ENCODE results near the gene ATAD3A. TPM values are rescaled to one million over a fixed set of nuclear protein-coding genes. Genes with fewer than 3 reads are reported as not detected.

Gene ATAD3A
- total RNA-seq, 1 experiment from 2014 or later, result 57.5 TPM

- DNase-seq (ENCODE audit: low read depth, low spot score) (no peak), ATAC-seq (no peak)
- Histone ChIP-seq H3K36me3 (ENCODE audit: control insufficient read depth, insufficient read depth, low read length) (peaks cover 10% of the 10 kb centered on the region), H3K4me3 (ENCODE audit: low read depth in 2 of 2, low read length in 2 of 2) (no peak overlapping the region), H3K4me1 (ENCODE audit: control insufficient read depth, insufficient read depth, low read length) (no peaks in the 10 kb centered on the region), H3K9me3 (ENCODE audit: control insufficient read depth, insufficient read depth, low read depth, low read length) (no peaks in the 10 kb centered on the region), H3K27ac (ENCODE audit: low read length) (no peak overlapping the region), H3K27me3 (ENCODE audit: control insufficient read depth, insufficient read depth, low read length) (no peaks in the 10 kb centered on the region)
- in situ Hi-C loops (cut with HindIII; ENCODE audit: low pct_unique_long_range_greater_than_20kb, low sequenced_read_pairs), result no loop called here
- no TSS peak for BruUV-seq (replicated peaks)
- intact Hi-C loops (cut with micrococcal nuclease; ENCODE audit: unreplicated experiment), result no loop called here
- CTCF ChIA-PET, result no interaction called here
- POLR2A ChIA-PET, result no interaction called here
- TF ChIP-seq TCF7L2 (IDR thresholded peaks at IDR 0.05; ENCODE audit: low read depth, low read length) (no peak), SIN3A (IDR thresholded peaks at IDR 0.05; ENCODE audit: borderline replicate concordance, insufficient read depth, low read depth, low read length) (no peak), CTCF (IDR thresholded peaks at IDR 0.05) (no peak), REST (IDR thresholded peaks at IDR 0.05; ENCODE audit: insufficient read depth in 1 of 2, low read depth in 2 of 2, low read length in 1 of 2) (no peak), POLR2AphosphoS5 (IDR thresholded peaks at IDR 0.05; ENCODE audit: low read depth, low read length) (no peak)
Observed at GRCh38 chr1:1560178-1560577, 48.2 kb downstream of the ATAD3A start.

GRCh38 chr1:1561801-1562470 is 50.0 kb downstream of the ATAD3A start:
- intact Hi-C loops (cut with micrococcal nuclease; ENCODE audit: unreplicated experiment), result no loop called here
- H3K9me3 ChIP-seq (ENCODE audit: control insufficient read depth, insufficient read depth, low read depth, low read length), result no peaks in the 10 kb centered on the region
- CTCF ChIA-PET, result interaction anchor here (0.5 kb wide), 1 partner anchor 56 kb away, joined by 4 read pairs; no protein-coding TSS in a partner anchor
- TF ChIP-seq SIN3A (IDR thresholded peaks at IDR 0.05; ENCODE audit: borderline replicate concordance, insufficient read depth, low read depth, low read length) (no peak), TCF7L2 (IDR thresholded peaks at IDR 0.05; ENCODE audit: low read depth, low read length) (no peak), REST (IDR thresholded peaks at IDR 0.05; ENCODE audit: insufficient read depth in 1 of 2, low read depth in 2 of 2, low read length in 1 of 2) (no peak), POLR2AphosphoS5 (IDR thresholded peaks at IDR 0.05; ENCODE audit: low read depth, low read length) (no peak; the same call in 1 of the 2 replicates), CTCF (IDR thresholded peaks at IDR 0.05) (no peak)
- no peak for DNase-seq (ENCODE audit: low read depth, low spot score)
- no peak for ATAC-seq
- in situ Hi-C loops (cut with HindIII; ENCODE audit: low pct_unique_long_range_greater_than_20kb, low sequenced_read_pairs), result no loop called here
- POLR2A ChIA-PET, result no interaction called here
- H3K4me3 ChIP-seq (ENCODE audit: low read depth in 2 of 2, low read length in 2 of 2), result no peak overlapping the region
- peaks cover 10% of the 10 kb centered on the region for H3K36me3 ChIP-seq (ENCODE audit: control insufficient read depth, insufficient read depth, low read length)
- no peaks in the 10 kb centered on the region for H3K4me1 ChIP-seq (ENCODE audit: control insufficient read depth, insufficient read depth, low read length)
- no peak overlapping the region for H3K27ac ChIP-seq (ENCODE audit: low read length)
- BruUV-seq (replicated peaks), result no TSS peak
- H3K27me3 ChIP-seq (ENCODE audit: control insufficient read depth, insufficient read depth, low read length), result no peaks in the 10 kb centered on the region
